HG02798 (cell line): Measurements from ENCODE around the gene CKAP2L.

Experiments used
- ATAC-seq: cut with Tn5 transposase; IDR thresholded peaks from one replicate; pipeline ENCODE4 v1.9.1; 2021; ENCODE audit warnings: mild to moderate bottlenecking; ENCODE audit not compliant: unreplicated experiment, poor library complexity

The CKAP2L gene

DNA sequence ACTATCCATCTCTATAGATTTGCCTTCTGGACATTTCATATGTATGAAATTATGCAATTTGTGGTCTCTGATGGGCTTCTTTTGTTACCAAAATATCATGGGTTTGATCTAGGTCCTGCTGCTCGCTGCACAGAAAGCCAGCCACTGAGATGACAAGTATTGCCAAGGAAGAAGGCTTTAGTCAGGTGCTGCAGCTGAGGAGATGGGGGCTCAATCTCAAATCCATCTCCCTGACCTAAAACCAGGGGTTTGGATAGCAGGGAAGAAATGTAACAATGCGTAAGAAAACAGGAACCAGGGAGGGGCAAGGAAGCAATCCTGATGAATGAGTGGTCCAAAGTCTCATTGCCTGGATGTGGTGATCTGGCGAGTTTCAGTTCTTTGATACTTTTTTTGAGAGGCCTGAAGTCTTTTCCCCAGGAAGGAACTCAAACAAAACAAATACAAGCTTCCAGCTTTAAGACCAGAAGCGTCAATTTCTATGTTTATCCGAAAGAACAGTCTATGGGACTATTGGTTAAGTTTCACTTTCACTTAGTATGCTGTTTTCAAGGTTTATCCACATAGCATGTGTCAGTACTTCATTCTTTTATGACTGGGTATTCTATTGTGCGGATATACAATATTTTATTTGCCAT is 3.4 kb upstream of the CKAP2L start:
- no peak for ATAC-seq

DNA sequence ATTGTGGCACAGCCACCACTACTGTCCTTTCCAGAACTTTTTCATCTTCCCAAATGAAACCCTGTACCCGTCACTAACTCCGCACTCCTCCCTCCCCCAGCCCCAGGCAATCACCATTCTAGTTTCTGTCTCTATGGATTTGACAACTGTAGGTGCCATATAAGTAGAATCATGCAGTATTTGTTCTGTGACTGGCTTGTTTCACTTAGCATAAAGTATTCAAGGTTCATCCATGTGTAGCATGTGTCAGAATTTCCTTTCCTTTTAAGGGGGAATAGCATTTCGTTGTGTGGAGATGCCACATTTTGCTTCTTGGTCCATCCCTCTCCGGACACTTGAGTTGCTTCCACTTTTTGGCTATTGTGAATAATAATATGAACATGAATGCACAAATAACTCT is 842 bp upstream of the CKAP2L start:
- no peak for ATAC-seq

DNA sequence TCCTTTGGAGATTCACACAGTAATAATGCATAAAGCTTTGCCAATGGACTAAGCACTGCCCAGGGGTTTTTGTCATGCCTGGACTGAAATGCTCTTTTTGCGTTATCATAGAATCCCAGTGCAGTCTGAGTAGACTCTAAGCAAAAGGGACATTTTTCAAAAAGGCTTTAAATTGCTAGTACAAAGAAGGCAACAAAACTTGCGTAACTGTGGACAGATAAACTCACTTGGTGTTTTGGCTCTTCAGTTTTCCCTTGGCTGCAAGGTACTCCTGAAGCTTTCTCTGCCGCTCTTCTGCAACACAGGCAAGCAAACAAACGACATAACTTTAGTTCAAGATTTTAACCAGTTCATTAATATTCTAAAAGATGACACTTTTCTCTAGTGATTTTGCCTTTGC is 2.1 kb downstream of the CKAP2L start:
- no peak for ATAC-seq

DNA sequence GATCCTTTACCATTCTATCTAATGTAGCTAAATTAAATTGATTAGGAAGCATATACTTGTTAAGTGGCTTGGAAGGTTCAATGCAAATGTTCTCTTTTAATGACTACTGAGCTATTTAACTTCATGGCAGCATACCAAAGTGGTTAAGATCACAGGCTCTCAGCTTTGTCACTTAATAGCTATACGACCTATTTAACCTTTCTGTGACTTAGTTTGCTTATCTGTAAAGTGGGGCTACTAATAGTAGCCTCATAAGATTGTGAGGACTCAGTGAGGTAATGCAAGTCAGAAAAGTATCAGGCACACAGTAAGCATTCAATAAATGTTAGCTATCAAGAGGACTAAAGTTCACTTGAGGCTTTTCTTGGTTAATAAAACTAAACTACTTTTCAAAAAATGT is 4.3 kb downstream of the CKAP2L start:
- no peak for ATAC-seq

DNA sequence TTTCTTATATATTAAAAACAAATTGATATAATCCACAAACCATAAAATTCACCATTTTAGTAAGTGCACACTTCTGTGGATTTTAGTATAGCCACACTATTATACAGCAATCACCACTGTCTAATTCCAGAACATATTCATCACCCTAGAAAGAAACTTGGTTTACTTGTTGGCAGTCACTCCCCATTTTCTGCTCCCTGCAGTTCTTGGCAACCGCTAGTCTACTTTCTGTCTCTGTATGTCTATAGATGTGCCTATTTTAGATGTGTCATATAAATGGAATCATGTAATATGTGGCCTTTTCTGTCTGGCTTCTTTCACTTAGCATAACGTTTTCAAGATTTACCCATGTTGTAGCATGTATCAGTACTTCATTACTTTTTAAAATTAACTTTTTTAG is 5.7 kb downstream of the CKAP2L start:
- ATAC-seq: no peak

DNA sequence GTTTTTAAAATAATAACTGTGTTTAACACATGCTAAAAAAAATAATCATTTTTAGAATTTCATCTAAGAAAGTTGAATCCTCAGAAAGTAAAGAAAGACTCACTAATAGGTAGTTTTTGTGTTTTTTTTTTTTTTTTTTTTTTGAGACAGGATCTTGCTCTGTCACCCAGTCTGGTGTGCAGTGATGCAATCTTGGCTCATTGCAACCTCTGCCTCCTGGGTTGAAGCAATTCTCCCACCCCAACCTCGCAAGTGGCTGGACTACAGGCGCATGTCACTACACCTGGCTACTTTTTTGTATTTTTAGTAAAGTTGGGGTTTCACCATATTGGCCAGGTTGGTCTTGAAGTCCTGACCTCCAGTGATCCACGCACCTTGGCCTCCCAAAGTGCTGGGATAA is 7.1 kb downstream of the CKAP2L start:
- ATAC-seq: no peak

DNA sequence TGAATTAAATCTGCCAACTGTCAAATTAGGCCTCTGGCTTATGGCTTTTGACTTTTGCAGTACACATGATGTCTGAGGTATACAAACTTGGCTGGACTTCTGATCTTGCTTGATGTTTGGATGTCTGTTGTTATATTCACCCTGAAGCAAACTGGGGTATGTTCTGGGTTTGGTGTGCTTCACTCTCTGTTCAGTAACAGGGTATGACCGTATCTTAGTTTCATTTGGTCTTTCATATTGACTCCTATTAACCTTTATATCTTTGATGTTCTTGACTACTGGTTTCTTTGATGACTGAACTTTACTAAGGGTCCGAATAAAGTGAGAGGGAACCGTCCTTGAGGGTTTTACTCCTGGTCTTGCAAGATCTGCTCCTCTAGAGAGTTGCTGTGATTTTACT is 8.2 kb downstream of the CKAP2L start:
- ATAC-seq: no peak

DNA sequence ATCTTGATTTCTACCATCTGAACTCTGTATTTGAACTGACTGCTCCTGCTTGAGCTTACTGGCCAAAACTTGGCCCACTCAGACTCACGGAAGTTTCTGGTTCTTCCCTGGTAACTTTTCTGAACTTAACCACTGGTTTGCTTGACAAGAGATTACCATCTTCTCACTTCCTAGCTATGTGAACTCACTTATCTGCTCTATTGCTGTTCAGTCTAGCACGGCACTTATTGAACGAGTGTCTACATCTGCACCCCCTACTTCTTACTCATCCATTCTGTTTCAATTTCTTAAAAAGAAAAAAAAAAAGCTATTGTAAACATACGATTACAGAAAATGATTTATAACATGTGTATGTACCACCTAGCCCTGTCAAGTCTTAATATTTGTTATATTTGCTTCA is 9.0 kb downstream of the CKAP2L start:
- ATAC-seq: no peak

DNA sequence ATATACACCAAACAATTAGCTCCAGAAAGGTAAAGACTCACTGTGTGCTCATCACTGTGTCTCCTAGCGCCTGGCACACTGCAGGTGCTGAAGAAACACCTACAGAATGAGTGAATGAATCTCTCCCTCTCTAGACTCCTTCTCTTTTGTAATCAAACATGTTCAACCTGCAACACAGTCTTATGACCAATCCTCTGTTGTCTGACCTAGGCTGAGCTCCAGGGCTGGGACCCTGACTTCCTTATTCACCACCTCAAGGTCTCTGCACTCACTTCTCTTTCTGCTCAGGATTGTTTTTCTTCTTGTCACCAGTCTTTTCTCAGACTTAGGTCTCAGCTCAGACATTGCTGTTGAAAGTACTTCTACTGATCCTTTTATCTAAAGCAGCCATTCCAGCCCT is 9.8 kb downstream of the CKAP2L start:
- ATAC-seq: no peak

DNA sequence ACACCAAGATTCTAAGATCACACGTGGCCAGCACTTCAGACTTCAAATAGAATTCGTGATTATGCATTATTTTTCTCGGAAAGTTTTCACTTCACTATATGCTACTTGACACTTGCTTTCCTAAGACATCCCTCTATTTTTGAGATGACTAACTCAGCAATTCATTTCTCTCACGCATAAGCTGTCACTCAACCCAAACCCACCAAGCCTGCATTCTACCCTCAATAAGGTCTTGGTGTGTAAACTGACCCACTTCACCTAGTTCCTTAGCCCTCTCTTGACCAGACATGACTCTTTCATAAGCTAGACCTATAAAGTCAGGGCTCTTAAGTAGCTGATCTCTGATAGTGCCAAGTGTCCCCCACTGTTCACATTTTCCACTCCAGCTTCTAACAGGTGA is 11.7 kb downstream of the CKAP2L start:
- ATAC-seq: no peak

DNA sequence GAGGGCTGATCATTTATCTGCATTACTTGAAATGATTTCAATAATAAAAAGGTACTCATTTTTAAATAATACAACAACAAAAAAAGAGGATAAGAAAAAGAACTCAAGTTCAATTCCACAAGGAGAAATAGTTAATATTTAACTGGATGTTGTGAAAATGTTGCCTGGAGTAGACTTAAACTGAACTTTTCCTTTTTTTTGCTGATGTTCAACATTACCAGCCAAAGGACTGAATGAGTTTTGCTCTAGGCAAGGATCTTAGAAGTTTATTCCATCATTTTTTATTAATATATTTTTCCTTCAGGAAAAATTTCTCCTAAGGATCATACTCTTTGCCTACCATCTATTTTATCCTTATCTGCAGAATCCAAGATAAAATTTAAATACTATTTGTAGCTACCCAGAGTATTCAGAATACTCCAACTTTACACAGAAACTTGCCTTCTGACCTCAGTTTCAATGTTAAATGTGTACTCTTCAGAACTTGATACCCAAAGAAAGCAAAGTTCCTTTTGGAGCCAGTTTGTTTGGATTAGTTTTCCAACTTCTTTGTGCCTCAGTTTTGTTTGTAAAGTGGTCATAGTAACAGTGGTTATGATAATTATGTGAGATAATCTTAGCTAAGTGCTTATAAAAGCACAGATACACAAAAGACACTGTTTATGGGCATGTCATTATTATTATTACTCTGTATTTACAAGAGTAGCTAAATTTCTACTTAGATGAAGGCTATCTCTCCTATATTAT is 12.8 kb downstream of the CKAP2L start:
- no peak for ATAC-seq

DNA sequence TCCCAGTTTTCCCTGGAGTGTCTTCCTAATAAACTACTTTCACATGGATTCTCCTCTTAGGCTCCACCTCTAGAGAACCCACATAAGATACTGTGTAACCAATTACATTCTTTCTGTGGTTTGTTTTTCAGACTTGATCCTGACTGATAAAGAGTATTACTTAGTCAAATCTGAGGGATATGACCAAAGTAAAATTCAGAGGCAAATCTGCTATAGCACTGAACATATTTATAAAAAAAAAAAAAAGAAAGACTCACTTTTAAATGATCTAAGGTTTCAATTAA is 13.9 kb downstream of the CKAP2L start:
- no peak for ATAC-seq

DNA sequence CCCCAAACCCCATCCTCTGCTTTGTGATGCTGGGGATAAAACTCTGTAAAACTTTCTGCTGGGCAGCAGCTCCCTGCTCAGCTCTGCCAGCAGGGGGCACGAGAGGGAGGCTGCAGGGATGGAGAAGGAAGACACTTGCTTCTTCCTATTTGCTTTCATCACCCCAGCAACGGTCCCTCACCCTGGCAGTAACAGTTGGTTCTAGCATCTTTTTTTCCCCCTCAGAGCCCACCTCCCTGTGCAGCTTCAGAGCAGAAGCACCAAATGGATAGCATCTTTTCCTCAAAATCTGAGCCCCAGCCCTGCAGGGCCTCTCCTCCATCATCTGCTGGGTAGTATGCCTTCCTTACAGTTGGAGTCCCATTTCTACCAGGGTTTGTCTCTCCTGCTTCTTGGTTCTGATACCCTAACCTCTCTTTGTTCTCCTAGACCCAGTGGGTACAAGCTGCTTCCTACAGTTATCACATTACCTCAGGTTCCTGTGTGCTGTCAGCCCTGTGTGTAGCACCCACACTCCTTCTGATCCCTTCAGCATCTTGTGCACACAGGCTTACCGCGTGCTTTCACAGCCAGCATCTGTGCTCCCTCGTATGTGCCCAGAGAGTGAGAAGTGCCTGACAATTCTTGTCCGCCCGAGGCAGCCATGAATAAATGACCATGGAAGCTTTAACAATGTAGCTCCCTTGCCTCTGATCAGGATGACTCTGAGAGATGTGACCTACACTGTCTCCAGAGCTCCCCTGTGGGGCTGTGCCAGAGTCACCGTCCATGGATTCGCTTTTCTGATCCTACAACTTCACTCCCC is 14.5 kb downstream of the CKAP2L start:
- peak; percentile 83 for ATAC-seq

DNA sequence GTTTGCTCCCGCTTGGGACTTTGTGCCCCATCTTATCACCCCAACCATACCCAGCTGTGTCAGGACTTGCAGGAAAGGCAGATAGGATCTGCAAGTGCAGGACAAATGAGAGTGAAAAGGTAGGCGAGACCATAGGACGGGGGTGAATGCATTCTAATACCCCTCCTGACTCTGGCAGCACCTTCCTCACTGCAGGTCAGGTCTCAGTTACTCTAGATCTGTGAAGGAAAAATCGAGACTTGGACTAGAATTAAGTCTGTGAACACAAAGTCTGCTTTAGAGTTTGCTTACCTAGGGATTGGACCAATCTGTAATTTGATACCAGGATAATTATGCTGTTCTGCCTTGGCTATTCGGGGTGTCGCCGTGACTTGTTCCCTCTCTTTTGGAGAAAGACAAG is 23.9 kb downstream of the CKAP2L start:
- no peak for ATAC-seq

DNA sequence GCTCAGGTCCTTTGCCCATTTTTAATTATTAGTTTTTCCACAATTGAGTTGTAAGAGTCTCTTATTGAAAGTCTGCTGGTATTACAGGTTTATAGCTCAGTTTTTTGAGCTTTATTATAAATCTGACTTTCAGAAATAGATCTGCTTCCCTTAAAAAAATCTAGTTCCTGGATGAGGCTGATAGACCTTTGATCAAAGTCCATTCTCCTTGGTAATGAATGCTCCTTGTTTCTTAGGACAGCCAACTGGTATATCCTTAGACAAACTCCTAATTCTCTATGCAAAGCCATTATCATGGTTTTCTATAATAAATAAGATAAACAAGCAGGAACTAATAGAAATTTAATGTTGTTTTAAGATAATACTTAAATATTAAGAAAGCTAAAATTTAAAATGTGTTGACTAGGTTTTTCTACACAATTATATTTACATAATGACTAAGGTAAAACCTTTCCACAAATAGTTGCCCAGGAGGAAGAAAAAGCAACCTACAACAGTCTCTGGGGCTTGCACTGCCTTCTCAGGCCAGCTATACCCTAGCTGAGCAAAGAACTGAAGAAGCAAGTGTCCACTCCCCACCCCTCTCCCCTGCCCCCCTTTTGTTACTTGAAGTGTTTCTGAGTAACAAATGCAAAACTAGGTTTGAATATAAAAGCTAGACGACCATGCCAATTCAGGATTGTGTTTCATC is 26.7 kb downstream of the CKAP2L start:
- no peak for ATAC-seq

DNA sequence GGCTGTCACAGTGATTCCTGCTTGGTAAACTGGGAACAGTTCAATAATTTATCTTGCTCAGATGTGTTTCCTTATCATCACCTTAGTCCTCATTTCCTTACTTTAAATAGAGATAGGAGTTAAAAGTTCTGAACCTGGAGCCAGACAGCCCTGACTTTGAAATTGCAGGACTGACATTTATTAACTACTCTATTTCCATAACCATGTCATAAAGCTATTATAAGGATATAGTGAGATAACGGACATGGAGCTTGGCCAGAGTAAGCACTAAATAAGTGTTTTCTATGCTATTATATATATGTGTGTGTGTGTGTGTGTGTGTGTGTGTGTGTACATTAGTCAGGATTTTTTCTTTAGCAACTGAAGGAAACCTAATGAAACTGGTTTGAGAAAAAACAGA is 30.5 kb downstream of the CKAP2L start:
- ATAC-seq: no peak

DNA sequence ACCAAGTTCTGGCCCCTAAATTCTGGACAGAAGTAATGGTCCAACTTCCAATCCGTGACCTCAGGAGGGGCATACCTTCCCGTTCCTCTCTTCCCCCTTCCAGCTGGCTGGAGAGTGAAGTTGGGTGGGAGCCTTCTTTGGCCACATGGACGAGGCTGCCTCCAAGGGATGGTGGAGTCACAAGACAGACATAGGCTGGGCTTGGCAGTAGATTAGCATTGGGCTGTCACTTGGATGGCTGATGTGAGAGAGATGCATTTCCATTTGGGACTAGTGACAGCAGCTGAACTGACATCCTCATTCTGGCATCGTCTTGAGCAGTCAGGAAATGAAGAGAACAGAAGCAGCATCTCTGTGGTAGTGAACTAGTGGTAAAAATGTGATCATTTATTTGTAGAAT is 31.0 kb downstream of the CKAP2L start:
- no peak for ATAC-seq

DNA sequence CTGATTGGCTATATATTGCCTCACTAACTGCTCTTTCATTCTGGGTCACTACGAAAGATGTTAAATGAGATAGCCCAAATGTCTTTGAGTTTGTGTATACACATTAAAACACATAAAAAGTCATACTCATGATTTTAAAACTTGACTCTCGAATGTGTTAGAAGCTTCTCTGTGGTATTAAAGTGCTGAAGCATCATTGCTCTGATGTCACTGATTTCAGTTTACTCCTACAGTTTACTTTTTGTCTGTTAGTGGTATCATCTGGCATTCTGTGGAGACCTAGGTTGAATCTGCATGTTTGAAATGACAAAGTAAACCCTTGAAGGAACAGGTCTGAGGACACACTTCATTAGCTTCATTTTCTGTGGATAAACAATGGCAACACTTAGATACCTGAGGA is 32.9 kb downstream of the CKAP2L start:
- no peak for ATAC-seq

DNA sequence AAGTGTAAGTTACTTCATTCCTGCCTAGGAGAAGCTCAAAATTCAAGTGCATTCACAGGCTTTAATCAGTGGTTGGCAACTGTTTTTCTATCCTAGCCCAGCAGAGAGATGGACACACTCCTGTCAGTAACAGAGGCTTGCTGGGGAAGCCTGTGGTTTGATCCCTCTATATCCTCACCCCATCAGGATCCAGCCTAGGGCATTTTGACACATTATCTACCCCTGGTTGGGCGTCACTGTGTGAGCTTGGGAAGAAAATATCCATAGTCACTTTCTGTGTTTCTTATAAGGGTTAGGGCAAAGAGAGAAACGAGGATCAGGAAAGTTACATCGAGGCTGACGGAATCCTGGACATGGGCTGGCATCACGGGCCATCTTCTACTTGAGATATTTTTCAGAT is 33.6 kb downstream of the CKAP2L start:
- no peak for ATAC-seq

DNA sequence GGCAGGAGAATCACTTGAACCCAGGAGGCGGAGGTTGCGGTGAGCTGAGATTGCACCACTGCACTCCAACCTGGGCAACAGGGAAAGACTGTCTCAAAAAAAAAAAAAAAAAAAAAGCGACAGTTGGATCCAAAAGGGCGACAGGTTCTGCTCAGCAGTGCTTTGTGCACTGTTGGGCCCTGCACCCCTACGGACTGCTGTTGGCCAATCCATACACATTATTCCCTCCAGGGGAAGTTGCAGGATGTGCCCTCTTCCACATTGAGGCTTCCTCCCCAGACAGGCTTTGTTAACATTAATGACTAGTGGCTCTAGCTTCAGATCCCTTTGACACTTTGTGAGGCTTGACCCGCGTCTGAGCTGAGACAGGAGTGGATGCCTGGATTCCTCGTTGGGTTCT is 34.2 kb downstream of the CKAP2L start:
- ATAC-seq: no peak
